ENCODE results near the gene IL17C. TPM values are rescaled to one million over a fixed set of nuclear protein-coding genes. Genes with fewer than 3 reads are reported as not detected.

IL17C gene
- polyA plus RNA-seq, 1 of the 3 experiments (the other 2 are of a cell fraction) = 0.07 TPM

- Histone ChIP-seq H2AFZ (ENCODE audit: low read depth) (no peak overlapping the region), H3K9me3 (no peaks in the 10 kb centered on the region), H3K79me2 (ENCODE audit: insufficient read depth) (peaks cover 22% of the 10 kb centered on the region; the same call in 1 of the 2 replicates), H3K36me3 (replicated peaks in 1 of 2; ENCODE audit: control insufficient read depth in 1 of 2, insufficient read depth in 2 of 2, low read length in 1 of 2) (peaks cover 11 to 44% of the 10 kb centered on the region in 2 experiments), H3K27me3 (ENCODE audit: insufficient read depth) (no peaks in the 10 kb centered on the region), H3K4me2 (no peak overlapping the region), H3K9ac (no peak overlapping the region), H3K4me3 (ENCODE audit: low read depth in 2 of 2, low read length in 1 of 2) (no peak overlapping the region), H3F3A (replicated peaks; ENCODE audit: insufficient read depth) (no peaks in the 10 kb centered on the region), H4K20me1 (ENCODE audit: insufficient read depth) (peaks cover 8% of the 10 kb centered on the region), H3K27ac (ENCODE audit: low read depth in 2 of 2, low read length in 1 of 2) (no peak overlapping the region), H3K9me2 (no peaks in the 10 kb centered on the region), H3K4me1 (ENCODE audit: control insufficient read depth in 1 of 2, insufficient read depth in 2 of 2, low read depth in 1 of 2, low read length in 1 of 2) (no peaks in the 10 kb centered on the region)
- POLR2A ChIA-PET = no interaction called here
- TF ChIP-seq FOXJ3 (CRISPR knock-in tag; IDR thresholded peaks at IDR 0.05) (no peak), ELF1 (IDR thresholded peaks at IDR 0.05) (no peak), USF1 (IDR thresholded peaks at IDR 0.05; ENCODE audit: borderline replicate concordance, low read depth) (no peak), GABPA (IDR thresholded peaks at IDR 0.05; ENCODE audit: low read depth) (no peak), TCF12 (IDR thresholded peaks at IDR 0.05) (no peak), GATA2 (CRISPR knock-in tag; IDR thresholded peaks at IDR 0.05) (no peak), EP300 (IDR thresholded peaks at IDR 0.05; ENCODE audit: borderline replicate concordance in 1 of 2, low read depth in 1 of 2, low read length in 1 of 2) (no peak), FOXM1 (IDR thresholded peaks at IDR 0.05; ENCODE audit: low read depth) (no peak), RXRA (IDR thresholded peaks at IDR 0.05; ENCODE audit: borderline replicate concordance, low read depth) (no peak), PBX3 (IDR thresholded peaks at IDR 0.05) (no peak), JUND (IDR thresholded peaks at IDR 0.05) (no peak), CTCF (IDR thresholded peaks at IDR 0.05) (no peak), MXI1 (IDR thresholded peaks at IDR 0.05; ENCODE audit: low read depth, low read length) (no peak), ZBTB33 (IDR thresholded peaks at IDR 0.05; ENCODE audit: borderline replicate concordance, low read depth) (no peak), EZH2phosphoT487 (IDR thresholded peaks at IDR 0.05; ENCODE audit: borderline replicate concordance, low read depth) (no peak), TEAD4 (IDR thresholded peaks at IDR 0.05; ENCODE audit: borderline replicate concordance, insufficient read depth) (no peak)
- CTCF ChIA-PET = no interaction called here
- WGBS (ENCODE audit: low lambda C conversion rate) = 97% methylated on average over 17 of the region's 19 CpGs
- DNase-seq = no peak
Measured at GRCh38 chr16:88613911-88614817, 24.2 kb upstream of the IL17C start.

Data from SK-N-SH (cell line).